GM19099 (cell line): ENCODE measurements around the gene TMEM272.

Source experiments
- POLR2A ChIP-seq: IDR thresholded peaks from 3 replicates; pipeline ENCODE4 v1.6.1; 2011; ENCODE audit warnings: low read depth; ENCODE audit not compliant: insufficient read length; ENCODE audit errors: extremely low read depth

The TMEM272 gene

DNA sequence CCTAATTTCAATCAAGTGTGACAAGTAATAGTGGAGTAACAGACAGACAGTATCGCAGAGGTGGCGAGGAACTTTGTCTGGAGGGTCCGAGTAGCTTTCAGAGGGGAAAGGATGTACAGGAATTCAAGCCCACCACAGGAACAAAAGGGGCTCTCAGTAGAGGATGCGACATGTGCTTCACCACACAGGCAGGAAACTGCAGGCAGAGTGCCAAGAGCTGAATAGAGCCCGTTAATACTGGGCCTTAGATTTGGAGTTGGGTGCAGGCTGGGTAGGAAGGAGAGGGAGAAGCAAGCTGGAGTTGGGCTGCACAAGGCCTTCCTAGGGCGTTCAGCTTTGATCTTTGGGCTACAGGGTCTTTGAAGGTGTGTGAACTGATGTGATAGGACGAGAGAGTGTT, 18.0 kb upstream of the TMEM272 start:
- no peak for TF ChIP-seq POLR2A

DNA sequence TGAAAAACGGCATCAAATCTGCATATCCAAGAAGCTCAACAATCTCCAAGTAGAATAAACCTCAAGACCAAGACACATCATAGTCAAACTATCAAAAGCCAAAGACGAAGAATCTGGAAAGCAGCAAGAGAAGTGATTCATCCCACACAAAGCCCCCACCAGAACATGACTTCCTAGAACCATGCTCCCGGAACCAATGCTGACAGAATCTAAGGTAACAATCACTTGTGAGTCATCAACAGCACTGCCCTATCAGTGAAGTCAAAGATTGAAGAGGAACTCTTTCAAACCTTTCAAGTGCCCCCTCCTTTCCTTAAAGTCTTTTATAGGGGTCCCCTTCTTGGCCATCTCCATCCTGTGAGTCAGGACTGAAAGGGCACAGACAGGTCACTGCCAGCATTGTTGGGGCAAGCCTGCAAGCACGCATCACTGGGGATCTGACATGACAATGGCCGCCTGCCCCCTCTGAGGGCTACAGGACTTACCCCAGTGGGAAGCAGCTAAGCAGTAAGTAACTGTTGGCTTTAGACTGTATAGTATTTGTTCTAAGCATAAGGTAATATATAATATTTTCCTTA, 16.8 kb upstream of the TMEM272 start, which contains the start of gene CCDC70:
TSS of gene CCDC70 (plus strand) at position 247 of the 578 bp plus-strand sequence. CDS start 3,443 bp downstream, outside the sequence.
- no peak for TF ChIP-seq POLR2A

DNA sequence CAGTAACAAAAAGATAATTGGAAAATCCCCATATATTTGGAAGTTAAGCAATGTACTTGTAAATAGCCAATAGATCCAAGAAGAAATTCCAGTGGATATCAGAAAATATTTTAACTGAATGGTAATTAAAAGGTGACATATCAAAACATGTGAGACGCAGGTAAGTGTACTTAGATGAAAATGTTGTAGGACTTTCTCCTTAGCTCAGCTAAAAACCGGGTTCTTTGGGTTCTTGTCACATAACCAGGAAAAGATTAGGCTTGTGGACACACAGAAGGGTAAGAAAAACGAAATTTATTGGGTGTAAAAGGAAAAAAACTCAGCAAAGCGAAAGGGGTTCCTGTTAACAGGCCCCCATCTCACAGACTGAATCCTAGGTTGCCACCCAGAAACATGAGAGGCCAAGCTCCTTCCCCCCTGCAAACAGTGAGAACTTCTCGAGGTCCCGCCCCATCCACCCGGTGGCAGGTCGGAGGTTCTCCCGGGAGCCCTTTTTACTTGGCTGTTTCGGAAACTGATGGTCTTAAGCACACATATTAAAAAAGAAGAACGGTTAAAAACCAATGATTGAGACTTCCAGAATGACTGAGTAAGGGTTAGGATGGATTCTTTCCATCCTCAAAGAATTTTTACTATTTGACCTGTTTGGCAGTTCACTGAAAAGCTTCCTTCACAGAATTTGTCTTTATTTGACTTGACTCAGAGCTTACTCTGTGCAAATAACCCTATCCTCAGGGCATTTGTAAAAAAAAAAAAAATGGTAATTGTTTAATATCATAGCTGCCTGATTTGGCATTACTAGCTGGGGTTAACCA, 13.7 kb upstream of the TMEM272 start:
- no peak for TF ChIP-seq POLR2A

DNA sequence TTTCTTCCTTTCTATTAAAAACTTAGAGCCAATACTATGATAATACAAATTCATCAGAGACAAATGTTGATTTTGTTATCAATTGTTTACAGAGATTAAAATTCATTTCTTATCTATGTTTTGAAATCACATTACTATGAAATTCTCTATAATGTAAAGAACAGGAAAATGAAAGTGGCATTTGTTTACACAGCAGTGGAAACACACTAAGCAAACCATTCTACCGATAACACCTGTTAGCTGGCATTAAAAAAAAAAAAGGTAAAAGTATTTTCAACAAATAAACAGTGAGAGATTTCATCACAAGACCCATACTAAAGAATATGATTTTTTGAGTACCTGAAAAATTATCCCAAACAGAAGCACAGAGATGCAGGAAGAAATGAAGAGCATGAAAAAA, 12.0 kb upstream of the TMEM272 start:
- TF ChIP-seq POLR2A = no peak

DNA sequence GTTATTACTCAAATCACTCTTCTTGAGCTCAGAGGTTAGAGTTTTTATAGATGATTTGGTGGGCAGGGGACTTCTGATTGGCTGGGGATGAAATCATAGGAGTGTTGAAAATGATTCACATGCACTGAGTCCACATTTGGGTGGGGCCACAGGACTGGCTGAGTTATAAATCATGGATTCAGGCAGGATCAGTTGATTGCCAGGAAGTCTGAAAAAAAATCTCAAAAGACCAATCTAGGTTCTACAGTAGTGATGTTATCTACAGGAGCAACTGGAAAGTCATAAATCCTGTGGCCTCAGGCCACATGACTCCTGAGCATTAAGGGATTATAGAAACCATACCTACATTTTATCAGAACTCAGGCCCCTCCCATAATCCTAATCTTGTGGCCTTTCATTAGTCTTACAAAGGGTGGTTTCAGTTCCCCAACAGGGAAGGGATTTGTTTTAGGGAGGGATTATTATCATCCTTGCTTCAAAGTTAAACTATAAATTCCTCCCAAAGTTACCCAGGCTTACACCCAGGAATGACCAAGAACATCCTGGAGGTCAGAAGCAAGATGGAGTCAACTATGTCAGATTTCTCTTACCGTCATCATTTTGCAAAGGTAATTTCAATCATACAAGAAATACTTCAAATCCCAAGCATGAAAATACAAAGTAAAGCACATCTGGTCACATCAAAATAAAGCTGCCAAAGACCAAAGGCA, 11.2 kb upstream of the TMEM272 start:
- TF ChIP-seq POLR2A = no peak

DNA sequence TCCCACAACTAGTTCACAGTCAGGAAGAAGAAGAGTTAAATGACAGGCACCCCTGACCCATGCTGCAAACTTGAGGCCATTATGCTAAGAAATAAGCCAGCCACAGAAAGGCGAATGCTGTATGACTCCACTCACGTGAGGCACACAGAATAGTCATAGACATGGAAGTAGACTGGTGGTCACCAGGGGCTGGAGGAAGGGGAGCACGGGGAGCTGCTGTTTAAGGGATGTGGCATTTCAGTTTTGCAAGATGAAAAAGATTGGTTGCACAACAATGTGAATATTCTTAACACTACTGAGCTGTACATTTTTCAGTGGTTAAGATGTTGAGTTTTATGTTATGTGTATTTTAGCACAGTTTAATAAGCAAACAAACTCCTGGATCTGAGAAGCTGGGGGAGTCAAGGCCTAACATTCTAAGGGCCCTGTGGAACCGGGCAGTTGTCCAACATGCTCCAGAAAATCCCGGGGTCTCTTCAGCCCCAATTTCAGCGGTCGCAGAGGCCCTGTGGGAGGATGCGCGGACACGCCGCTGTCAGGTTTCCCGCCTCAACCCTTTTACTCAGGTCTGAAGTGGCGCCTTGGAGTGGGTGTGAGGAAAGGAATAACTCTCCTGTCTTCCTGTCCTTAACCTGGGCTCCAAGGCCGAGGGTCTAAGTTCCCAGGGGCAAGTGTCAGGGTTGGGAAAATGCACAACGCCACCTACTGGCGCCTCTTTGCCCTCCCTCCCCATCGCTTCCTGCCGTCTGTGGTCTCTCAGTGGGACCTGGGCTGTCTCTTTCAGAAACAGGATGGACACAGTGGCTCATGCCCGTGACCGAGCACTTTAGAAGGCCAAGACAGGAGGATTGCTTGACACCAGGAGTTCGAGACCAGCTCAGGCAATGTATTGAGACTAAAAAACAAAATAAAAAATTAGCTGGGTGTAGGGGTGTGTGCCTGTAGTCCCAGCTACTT, 4.4 kb upstream of the TMEM272 start:
- TF ChIP-seq POLR2A = no peak

DNA sequence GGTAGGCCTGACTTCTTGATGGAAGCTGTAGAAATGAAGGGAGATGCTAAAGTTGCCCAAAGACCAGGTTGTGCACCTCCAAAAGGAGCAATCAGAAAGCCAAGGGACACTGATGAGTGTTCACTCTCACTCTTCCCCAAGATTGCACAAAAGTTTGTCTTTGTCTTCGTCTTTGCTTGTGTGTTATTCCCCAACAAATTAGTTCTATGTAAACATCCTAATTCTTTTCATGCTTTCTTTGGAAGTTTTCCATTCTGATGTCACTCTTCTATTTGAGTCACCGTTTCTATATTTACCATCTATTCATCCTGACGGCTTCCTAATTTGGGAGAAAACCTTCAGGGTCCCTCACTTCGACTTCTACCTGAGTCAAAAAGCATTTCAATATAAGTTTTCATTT, 3.7 kb upstream of the TMEM272 start:
- no peak for TF ChIP-seq POLR2A

DNA sequence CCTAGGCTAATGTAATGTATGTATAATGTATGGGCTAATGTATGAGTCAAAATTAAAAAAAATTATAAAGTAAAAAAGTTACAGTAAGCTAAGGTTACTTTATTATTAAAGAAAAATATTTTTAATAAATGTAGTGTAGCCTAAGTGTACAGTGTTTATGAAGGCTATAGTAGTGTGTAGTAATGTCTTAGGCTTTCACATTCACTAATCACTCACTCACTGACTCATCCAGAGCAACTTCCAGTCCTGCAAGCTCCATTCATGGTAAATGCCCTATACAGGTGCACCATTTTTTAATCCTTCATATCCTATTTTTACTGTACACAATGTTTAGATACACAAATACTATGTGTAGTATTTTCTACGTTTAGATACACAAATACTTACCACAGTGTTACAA, 1.8 kb upstream of the TMEM272 start:
- TF ChIP-seq POLR2A = no peak

DNA sequence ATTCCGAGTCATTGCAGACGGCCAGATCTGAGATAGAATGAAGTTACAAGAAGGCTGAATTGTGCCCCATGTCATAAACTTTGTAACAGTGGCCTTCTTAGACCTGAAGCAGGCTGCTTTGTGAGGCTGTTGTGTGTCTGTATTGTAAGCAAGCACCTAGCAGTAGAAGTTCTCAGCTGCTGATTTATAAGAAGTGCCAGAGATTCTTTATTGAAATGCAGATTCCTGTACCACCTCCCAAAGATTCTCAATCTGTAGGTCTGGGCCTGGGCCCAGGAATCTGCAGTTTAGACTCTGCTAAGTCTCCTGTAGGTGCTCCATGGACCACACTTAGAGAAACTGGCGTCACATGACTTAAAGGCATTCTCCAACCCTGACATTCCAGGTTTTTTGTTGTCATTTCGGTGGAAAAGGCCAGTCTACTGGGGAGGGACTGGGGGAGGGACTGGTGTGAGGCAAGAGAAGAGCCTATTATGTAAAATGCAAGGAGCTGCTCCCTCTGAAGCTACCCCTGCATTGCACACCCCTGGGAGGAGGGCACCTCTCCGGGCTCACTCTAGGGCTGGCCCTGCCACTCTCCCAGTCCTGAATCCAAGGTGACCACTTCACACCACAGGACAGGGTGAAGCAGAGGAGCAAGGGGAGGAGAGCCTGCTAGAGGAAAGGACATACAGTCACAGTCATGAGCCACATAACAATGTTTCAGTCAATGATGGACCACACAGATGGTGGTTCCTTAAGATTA, 769 bp upstream of the TMEM272 start:
- TF ChIP-seq POLR2A = no peak

DNA sequence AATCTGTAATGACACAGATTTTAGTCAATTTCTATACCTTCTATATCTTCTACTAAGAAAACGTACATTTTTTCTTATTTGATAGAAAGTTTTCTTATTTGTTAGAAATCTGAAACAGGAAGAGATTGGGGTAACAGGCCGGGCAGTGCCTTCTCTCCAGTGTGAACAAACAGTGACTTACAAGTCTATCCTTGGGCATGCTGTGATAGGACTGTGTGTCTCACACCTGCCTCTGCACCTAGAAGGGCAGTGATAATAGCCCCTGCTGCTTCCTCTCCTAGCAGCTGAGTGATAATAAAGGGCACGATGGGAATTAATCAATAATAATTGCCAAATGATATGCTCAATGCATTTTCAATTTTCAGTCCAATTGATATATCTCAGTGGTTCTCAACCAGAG, 1.4 kb downstream of the TMEM272 start:
- TF ChIP-seq POLR2A = no peak

DNA sequence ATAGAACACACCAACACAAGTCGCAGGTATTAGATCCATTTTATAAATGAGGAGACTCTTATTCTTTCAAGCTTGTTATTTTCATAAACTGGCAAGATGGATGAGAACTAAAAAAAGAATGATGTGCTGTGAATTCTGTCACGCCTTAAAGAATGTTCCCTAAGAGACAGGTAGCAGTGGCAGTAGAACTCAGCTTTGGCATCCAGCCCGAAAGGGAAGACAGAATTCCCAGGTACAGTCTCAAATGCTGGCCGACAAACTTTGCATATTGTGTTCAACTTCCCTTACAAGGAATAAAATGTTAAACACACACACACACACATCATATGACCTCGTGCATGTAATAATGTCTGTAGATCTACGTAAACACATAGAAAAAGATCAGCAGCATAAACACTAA, 3.2 kb downstream of the TMEM272 start:
- TF ChIP-seq POLR2A = no peak

DNA sequence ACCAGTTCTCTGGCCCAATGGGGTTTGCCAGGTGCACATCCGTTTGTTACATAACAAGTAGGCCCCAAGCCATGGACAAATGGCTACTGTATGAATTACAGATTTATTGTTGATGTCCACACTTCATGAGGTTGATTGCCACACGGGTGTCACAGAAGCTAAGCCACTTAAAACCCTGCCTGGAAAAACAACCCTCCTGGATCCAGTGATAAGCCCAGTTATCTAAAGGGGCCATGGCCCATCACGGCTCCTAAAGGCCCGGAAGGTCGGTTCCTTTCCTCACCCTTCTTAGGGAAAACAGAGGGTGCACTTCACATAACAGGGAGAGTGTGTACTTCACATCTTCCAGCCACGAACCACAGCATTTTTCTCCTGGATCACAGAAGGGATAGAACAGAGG, 4.1 kb downstream of the TMEM272 start:
- no peak for TF ChIP-seq POLR2A

DNA sequence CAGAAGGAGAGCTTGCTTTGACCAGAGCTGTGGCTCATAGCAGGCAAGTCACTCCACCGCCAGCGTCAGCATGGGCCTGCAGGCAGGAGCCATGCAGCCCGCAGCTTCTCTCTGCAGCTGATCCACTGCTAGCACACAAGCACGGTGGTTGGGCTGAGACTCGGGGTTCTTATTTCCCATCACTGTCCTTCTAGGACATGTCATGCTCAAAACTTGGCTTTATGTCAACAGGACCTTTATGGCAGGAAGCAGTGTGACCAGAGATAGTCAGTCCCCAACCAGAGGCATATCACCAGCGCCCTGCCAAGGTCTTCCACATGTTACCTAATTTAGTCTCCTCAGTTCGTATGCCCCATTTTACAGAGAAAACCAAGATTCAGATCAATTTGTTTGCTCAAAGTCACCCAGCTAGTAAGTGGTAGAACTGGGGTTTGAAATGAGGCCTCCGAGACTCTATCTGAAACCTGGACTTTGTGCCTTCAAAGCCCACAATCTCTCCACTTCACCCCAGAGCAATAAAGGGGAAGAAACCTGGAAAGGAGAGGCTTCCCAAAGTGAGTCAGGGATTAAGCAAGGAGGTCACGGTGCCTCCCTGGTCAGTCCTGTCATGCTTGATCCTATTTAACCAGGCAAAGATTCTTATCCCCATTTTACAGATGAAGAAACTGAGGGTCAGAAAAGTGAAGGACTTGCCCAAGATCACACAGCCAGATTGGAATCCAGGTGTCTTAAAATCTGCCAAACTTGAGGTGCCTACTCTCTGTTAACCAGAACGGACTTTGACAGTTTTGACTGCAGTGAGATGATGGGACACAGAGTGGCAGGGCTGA, 5.1 kb downstream of the TMEM272 start:
- TF ChIP-seq POLR2A = no peak
